ENCODE data around the gene LUC7L. TPM values are rescaled to one million over a fixed set of nuclear protein-coding genes. Genes with fewer than 3 reads are reported as not detected.

LUC7L gene
- total RNA-seq, 1 experiment from 2014 or later, result 137 TPM

GRCh38 chr16:169014-169413 lies 60.2 kb downstream of the LUC7L start:
- Histone ChIP-seq H3K27me3 (ENCODE audit: insufficient read depth, low read length) (peaks cover 48% of the 10 kb centered on the region), H4K20me1 (ENCODE audit: control insufficient read depth, insufficient read depth, insufficient read length) (no peaks in the 10 kb centered on the region), H4K8ac (replicated peaks; ENCODE audit: insufficient read length, low read depth, low read length) (no peak overlapping the region), H2BK120ac (ENCODE audit: low read depth, low read length, poor library complexity, severe bottlenecking) (no peak overlapping the region), H3K18ac (ENCODE audit: insufficient read length, low read depth, low read length) (no peak overlapping the region), H3K4me1 (ENCODE audit: insufficient read depth, low read length) (no peaks in the 10 kb centered on the region; the same call in 1 of the 2 replicates), H3K4me2 (ENCODE audit: insufficient read depth, insufficient read length, low read length) (no peak overlapping the region), H2BK12ac (ENCODE audit: insufficient read length, low read depth, low read length) (no peak overlapping the region), H4K91ac (ENCODE audit: insufficient read length, low read depth, low read length) (no peak overlapping the region), H2BK5ac (ENCODE audit: insufficient read length, low read length) (no peak overlapping the region), H3K27ac (ENCODE audit: insufficient read length, low read depth, low read length) (no peak overlapping the region), H3K79me2 (ENCODE audit: insufficient read depth, low read length) (no peaks in the 10 kb centered on the region), H3K79me1 (ENCODE audit: insufficient read depth, low read depth, low read length, poor library complexity, severe bottlenecking) (no peaks in the 10 kb centered on the region), H3K4ac (ENCODE audit: low read depth, low read length) (no peak overlapping the region), H2BK20ac (ENCODE audit: low read depth, low read length, poor library complexity, severe bottlenecking) (no peak overlapping the region), H4K5ac (ENCODE audit: insufficient read length, low read depth, low read length) (no peak overlapping the region), H3K9ac (ENCODE audit: extremely low read depth, insufficient read length, low read length) (no peak overlapping the region), H3K23me2 (ENCODE audit: insufficient read length, low read depth, low read length, poor library complexity, severe bottlenecking) (peaks cover 8% of the 10 kb centered on the region), H3K9me3 (ENCODE audit: control insufficient read depth, low read depth, low read length) (no peaks in the 10 kb centered on the region), H2AK5ac (ENCODE audit: insufficient read length, low read length) (no peak overlapping the region), H3K23ac (ENCODE audit: insufficient read length, low read depth, low read length) (no peak overlapping the region), H3T11ph (ENCODE audit: low read length) (no peak overlapping the region), H2AFZ (ENCODE audit: low read length) (no peak overlapping the region), H3K14ac (ENCODE audit: insufficient read depth, low read length) (no peak overlapping the region), H2BK15ac (ENCODE audit: low read depth, low read length) (no peak overlapping the region), H3K56ac (ENCODE audit: insufficient read length, low read depth, low read length) (no peak overlapping the region)
- H3K27ac Mint-ChIP-seq, result no peak overlapping the region
- no CpG with 5 or more reads among the region's 3 CpGs for WGBS (ENCODE audit: extremely low coverage, insufficient read length, low lambda C conversion rate)
- TF ChIP-seq CTCF (conservative IDR thresholded peaks at IDR 0.05), result no peak
- peak overlapping the region in 1 of 2 experiments; percentile 24; a peak in 1 of 5 replicates for H3K4me3 Mint-ChIP-seq
- no peaks in the 10 kb centered on the region; a peak in 1 of 7 replicates for H3K36me3 Mint-ChIP-seq (ENCODE audit: insufficient read depth in 1 of 3, low read depth in 3 of 3)
- peaks cover 0 to 3% of the 10 kb centered on the region in 2 experiments; a peak in 1 of 5 replicates for H3K9me3 Mint-ChIP-seq
- DNase-seq, result no peak
- H3K4me1 Mint-ChIP-seq, result peaks cover 31 to 42% of the 10 kb centered on the region in 2 experiments
- H3K27me3 Mint-ChIP-seq (ENCODE audit: low read depth), result peaks cover 80% of the 10 kb centered on the region
